ENCODE results near the gene R3HDM4.
A peak's percentile ranks its signal among the peaks of the same experiment; 100 is the strongest.

R3HDM4 gene

DNA sequence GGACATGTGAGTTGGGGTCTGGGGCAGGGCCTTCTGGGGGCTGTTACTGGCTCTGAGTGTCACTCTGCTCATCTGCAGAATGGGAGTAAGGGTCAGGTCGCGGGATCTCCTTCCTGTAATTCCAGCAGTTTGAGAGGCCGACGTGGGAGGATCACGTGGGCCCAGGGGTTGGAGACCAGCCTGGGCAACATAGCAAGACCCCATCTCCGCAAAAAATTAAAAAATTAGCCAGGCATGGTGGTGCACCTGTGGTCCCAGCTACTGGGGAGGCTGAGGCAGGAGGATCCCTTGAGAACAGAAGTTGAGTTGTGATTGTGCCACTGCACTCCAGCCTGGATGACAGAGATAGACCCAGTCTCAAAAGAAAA is 16.9 kb upstream of the R3HDM4 start:
- no peak for DNase-seq

DNA sequence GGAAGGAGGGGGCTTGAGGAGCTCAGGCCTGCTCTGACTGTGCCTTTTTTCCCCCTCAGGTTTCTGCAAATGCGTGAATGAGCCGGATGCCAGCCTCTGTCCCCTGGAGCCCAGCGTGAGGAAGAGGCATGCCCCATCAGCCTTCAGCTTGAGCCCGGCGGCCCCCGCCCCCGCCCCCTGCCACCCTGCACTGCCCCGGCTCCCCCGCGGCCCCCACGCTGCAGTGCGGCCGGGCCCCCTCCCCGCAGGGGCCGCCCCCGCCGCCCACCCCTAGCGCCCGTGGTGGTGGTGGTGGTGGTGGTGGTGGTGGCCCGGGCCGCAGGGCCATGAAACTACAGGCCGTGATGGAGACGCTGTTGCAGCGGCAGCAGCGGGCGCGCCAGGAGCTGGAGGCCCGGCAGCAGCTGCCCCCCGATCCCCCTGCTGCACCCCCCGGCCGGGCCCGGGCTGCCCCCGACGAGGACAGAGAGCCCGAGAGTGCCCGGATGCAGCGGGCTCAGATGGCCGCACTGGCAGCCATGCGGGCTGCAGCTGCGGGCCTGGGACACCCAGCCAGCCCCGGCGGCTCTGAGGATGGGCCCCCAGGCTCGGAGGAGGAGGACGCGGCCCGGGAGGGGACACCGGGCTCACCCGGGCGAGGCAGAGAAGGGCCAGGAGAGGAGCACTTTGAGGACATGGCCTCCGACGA is 16.3 kb upstream of the R3HDM4 start:
- DNase-seq: no peak

DNA sequence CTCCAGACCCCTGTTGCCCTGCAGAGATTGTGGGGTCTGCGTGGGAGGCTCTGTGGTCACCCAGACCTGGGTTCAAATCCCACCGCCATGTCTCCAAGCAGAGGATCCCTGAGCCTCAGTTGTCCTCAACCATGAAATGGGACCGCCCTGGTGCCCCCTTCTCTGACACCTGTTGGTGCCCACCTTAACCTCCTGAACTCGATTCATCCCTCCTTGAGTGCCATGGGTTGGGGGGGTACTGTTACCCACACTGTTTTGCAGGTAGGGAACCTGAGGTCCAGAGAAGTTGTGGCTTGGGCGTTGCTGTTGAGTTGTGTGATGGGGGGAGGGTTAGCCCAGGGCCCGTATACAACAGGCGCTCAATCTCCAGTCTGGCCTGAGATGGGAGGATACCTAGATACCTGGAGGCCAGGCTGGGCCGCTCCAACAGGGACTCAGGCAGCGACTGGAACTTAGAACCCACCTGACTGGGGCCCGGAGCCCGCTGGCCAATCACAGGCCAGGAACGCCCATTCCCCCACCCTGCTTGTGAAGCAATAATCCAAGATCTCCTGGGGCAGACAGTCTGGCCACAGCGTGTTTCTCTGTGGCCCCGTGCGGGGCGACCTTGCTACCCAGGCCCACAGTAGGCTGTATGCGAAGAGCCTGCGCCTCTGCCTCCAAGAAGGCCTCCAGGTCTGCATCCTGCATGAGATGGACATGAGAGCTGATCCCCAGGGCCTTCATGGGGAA is 15.6 kb upstream of the R3HDM4 start:
- DNase-seq: no peak

DNA sequence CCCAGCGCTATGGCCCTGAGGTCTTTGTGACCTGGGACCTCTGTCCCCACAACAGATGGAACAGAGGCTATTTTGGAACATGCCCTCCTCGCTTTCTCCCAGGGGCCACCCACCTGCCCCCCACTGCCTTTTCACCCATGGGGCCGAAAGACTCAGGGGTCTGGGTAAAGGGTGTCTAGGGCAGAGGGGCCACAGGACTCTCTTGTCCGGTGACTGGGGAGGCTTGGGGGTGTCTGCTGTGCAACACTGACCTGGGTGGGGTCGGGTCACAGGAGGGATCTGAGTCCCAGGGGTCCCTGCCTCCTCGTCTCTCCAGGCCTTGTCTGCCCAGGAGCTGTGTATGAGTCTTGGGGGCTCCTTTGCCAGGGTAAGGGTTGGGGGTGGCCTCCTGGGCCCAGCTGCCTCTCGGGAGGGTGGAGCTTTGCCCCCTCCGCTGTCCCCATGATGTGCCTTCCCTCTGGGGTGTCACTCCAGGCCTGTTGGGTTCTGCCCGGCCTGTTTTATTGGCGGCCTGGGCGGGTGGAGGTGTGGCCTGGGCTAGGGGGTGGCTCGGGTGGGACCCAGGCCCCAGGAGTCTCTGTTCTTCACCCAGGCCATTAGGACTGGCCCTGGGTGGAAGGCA is 14.9 kb upstream of the R3HDM4 start:
- no peak for DNase-seq

DNA sequence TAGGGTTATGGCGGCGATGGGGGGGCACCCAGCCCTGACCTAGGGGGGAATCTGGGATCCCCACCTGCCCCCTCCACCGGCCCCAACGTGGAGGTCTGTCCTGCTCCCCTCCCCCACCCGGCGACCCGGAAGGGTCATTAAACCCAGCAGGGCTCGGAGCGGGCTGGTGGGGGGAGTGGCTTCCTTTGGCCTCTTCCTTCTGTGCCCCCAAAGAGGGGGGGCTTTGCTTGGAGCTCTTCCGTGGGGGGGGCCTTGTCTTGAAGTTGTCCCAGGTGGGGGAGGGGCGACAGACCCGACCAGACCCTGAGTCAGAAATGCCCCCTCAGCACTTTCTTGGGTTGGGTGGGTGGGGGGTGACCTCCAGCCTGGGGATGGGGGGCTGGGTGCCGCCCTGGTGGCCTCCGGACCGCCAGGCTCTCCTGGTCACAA is 14.3 kb upstream of the R3HDM4 start:
- DNase-seq: no peak

- peak in 1 of 2 experiments; percentile 40 for DNase-seq
Measured at GRCh38 chr19:926589-927350, 13.8 kb upstream of the R3HDM4 start.

DNA sequence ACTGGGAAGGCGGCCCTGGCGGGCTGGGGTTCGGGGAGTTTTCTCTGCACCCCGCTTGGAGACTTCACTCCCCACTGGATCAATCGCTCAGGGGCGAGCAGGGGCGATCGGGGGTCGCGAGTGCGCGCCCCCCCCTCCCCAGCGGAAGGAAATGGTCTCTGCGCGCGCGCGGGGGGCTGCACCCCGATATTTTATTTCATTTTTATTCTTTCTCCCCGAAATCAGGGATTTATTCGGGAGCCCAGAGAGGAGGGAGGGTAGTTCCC is 13.2 kb upstream of the R3HDM4 start:
- DNase-seq: no peak

GRCh38 chr19:925526-926322 is 12.7 kb upstream of the R3HDM4 start, which contains the start of gene ARID3A:
ARID3A (plus strand) TSS chr19:926035; CDS start chr19:929529, 3,494 bp downstream.
- DNase-seq: peak; percentile 79 to 89

DNA sequence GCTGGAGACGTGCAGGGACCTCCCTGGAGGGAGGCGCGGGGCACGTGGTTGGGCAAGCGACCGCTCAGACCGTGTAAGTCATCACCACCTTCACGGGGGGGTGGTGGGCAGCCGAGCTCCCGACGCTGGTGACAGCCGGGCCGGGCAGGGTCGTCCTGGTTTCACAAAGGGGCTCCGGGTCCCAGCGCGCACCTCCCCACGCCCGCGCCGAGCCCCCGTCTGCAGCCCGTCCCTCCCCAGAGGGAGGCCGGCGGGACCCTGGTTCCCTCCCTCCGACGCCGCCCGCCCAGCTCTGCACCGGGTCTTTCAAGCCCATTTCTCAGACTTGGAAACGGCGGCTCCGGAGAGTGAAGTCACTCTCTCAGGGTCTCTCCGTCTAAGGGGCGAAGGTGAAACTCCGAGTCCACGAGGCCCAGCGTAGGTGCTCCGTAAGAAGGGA is 12.1 kb upstream of the R3HDM4 start:
- no peak for DNase-seq

- no peak for DNase-seq
Measured at GRCh38 chr19:924553-925086, 11.6 kb upstream of the R3HDM4 start.

- DNase-seq: no peak
Measured at GRCh38 chr19:920051-920864, 7.2 kb upstream of the R3HDM4 start.

DNA sequence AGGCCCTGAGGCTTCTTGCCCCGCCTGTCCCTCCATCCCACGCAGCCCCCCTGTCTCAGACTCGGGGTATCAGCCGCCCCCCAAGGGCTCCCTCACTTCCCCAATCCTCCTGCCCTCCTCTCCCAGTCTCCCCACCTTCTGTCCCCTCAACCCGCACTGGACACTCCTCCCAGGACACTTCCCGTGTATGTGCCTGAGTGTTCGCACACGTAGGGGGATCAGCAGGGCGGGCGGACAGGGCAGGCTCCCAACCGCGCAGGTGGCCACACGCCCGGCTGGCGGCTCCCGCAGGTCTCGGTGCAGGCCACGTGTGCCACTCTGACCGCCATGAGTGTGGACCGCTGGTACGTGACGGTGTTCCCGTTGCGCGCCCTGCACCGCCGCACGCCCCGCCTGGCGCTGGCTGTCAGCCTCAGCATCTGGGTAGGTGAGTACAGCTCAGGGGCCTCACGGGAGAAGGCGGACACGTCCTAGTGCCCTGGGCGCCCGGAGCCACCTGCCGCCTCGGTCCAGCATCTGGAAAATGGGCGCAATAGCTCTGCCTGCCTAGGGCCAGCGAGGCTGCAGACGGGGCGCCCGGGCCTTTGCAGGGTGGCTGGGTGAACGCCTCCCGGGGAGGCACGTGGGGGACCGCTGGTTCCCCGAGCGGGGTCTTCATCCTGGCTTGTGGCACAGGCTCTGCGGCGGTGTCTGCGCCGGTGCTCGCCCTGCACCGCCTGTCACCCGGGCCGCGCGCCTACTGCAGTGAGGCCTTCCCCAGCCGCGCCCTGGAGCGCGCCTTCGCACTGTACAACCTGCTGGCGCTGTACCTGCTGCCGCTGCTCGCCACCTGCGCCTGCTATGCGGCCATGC is 6.4 kb upstream of the R3HDM4 start:
- DNase-seq: no peak

GRCh38 chr19:918481-919198 is 5.6 kb upstream of the R3HDM4 start:
- no peak for DNase-seq

GRCh38 chr19:918152-918437 is 5.1 kb upstream of the R3HDM4 start:
- no peak for DNase-seq

- no peak for DNase-seq
Measured at GRCh38 chr19:917323-918151, 4.5 kb upstream of the R3HDM4 start, which contains the start of gene KISS1R. KISS1R (plus strand) TSS chr19:917333; CDS start chr19:917503, 170 bp downstream.

GRCh38 chr19:916645-917322 is 3.8 kb upstream of the R3HDM4 start:
- DNase-seq: no peak

GRCh38 chr19:912181-913079 is 589 bp downstream of the R3HDM4 start:
- DNase-seq: no peak
